ENCODE data around the gene BACE2.

GRCh38 chr21:41209016-41209619 lies 41.2 kb downstream of the BACE2 start:
- TF ChIP-seq CTCF (IDR thresholded peaks at IDR 0.05) (no peak), SMC3 (IDR thresholded peaks at IDR 0.05) (no peak)
- TF ChIP-seq, protein P1, sequence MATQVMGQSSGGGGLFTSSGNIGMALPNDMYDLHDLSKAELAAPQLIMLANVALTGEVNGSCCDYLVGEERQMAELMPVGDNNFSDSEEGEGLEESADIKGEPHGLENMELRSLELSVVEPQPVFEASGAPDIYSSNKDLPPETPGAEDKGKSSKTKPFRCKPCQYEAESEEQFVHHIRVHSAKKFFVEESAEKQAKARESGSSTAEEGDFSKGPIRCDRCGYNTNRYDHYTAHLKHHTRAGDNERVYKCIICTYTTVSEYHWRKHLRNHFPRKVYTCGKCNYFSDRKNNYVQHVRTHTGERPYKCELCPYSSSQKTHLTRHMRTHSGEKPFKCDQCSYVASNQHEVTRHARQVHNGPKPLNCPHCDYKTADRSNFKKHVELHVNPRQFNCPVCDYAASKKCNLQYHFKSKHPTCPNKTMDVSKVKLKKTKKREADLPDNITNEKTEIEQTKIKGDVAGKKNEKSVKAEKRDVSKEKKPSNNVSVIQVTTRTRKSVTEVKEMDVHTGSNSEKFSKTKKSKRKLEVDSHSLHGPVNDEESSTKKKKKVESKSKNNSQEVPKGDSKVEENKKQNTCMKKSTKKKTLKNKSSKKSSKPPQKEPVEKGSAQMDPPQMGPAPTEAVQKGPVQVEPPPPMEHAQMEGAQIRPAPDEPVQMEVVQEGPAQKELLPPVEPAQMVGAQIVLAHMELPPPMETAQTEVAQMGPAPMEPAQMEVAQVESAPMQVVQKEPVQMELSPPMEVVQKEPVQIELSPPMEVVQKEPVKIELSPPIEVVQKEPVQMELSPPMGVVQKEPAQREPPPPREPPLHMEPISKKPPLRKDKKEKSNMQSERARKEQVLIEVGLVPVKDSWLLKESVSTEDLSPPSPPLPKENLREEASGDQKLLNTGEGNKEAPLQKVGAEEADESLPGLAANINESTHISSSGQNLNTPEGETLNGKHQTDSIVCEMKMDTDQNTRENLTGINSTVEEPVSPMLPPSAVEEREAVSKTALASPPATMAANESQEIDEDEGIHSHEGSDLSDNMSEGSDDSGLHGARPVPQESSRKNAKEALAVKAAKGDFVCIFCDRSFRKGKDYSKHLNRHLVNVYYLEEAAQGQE (IDR thresholded peaks at IDR 0.05): no peak
